Smooth muscle cell (in vitro differentiated cells): ENCODE results near the gene IFITM1. TPM values are rescaled to one million over a fixed set of nuclear protein-coding genes. Genes with fewer than 3 reads are reported as not detected.
"Not testable (repeated sequence)": the region's sequence is repeated elsewhere in the genome, so short reads cannot be mapped to it uniquely, and the experiment has no call there.

Experiments used
- DNase-seq: peaks from one replicate; lab custom pipeline; 2025; ENCODE audit not compliant: unreplicated experiment; lab: John Stamatoyannopoulos, UW
- H2AFZ ChIP-seq: fragments of 200-600 bp; sonication (generic); 2 replicates; pipeline ENCODE4 v1.6.0; 2016; ENCODE audit warnings: antibody characterized with exemption, low read depth, mild to moderate bottlenecking
- H3F3A ChIP-seq: fragments of 200-600 bp; sonication (generic); 2 replicates; pipeline ENCODE4 v1.6.0; 2017; ENCODE audit warnings: antibody characterized with exemption, low read depth
- H3K27ac ChIP-seq: fragments of 200-600 bp; sonication (generic); 2 replicates; pipeline ENCODE4 v1.5.1; 2016; ENCODE audit warnings: low read depth, mild to moderate bottlenecking
- H3K27me3 ChIP-seq: fragments of 200-600 bp; sonication (generic); 2 replicates; pipeline ENCODE4 v1.6.1; 2016; ENCODE audit warnings: low read depth, mild to moderate bottlenecking
- H3K36me3 ChIP-seq: fragments of 200-600 bp; sonication (generic); 2 replicates; pipeline ENCODE4 v1.5.1; 2016; ENCODE audit warnings: low read depth
- H3K4me1 ChIP-seq: fragments of 200-600 bp; sonication (generic); 2 replicates; pipeline ENCODE4 v1.5.1; 2016; ENCODE audit warnings: low read depth
- H3K4me2 ChIP-seq: fragments of 200-600 bp; sonication (generic); 2 replicates; pipeline ENCODE4 v1.6.0; 2016; ENCODE audit warnings: mild to moderate bottlenecking
- H3K4me3 ChIP-seq: fragments of 200-600 bp; sonication (generic); 2 replicates; pipeline ENCODE4 v1.5.1; 2016; ENCODE audit warnings: mild to moderate bottlenecking
- H3K79me2 ChIP-seq: fragments of 200-600 bp; sonication (generic); 2 replicates; pipeline ENCODE4 v1.6.0; 2016; ENCODE audit warnings: low read depth, mild to moderate bottlenecking
- H3K9ac ChIP-seq: fragments of 200-600 bp; sonication (generic); 2 replicates; pipeline ENCODE4 v1.6.0; 2016; ENCODE audit warnings: low read depth
- H3K9me3 ChIP-seq: fragments of 200-600 bp; sonication (generic); replicated peaks from 2 replicates; pipeline ENCODE4 v1.5.1; 2016; ENCODE audit warnings: low read depth
- H4K20me1 ChIP-seq: fragments of 200-600 bp; sonication (generic); 2 replicates; pipeline ENCODE4 v1.6.0; 2016; ENCODE audit warnings: low read depth
- WGBS: methylation state at CpG from one replicate; pipeline ENCODE4 v1.1.7; 2016; ENCODE audit warnings: low lambda C conversion rate; 5-methylcytosine and 5-hydroxymethylcytosine counted together
- polyA plus RNA-seq: library from polyadenylated mRNA; unstranded; fragments of >200 nt; fragmentation: Nextera tagmentation; extraction: Ambion mirVana; gene quantifications from 2 replicates; pipeline ENCODE4 v1.2.1, GENCODE V29; 2016
- total RNA-seq: library from RNA; depleted of rRNA; stranded (reverse); fragments of >200 nt; gene quantifications from 2 replicates; pipeline ENCODE4 v1.2.3, GENCODE V29; 2014
- TF ChIP-seq, protein P1 (sequence below): fragments of 200-600 bp; sonication (generic); IDR thresholded peaks from 2 replicates; pipeline ENCODE4 v1.5.1; 2017; ENCODE audit warnings: borderline replicate concordance, mild to moderate bottlenecking, antibody characterized with exemption; ENCODE audit not compliant: insufficient read depth, poor library complexity, severe bottlenecking

Gene IFITM1
- total and polyA plus RNA-seq, 2 experiments from 2014 or later = 355 to 726 TPM

DNA sequence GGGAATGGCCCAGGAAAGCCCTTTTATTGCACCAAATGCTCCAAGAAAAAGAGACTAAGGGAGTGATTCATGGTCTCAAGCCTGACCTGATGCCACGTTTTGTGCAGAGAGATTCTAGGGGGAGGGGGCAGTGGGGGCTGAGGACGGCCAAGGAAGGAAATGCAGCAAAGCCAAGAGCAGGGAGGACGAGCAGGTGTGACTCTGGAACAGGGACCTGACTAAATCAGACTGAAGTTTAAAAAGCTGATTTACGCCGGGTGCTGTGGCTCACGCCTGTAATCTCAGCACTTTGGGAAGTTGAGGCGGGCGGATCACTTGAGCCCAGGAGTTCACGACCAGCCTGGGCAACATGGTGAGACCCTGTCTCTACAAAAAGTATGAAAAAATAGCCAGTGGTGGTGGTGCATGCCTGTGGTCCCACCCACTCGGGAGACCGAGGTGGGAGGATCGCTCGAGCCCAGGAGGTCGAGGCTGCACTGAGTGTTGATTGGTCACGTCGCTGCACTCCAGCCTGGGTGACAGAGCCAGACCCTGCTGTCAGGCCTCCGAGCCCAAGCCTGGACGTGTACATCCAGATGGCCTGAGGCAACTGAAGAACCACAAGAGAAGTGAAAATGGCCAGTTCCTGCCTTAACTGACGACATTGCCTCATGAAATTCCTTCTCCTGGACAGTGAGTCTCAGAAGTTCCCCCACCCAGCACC lies 17.7 kb downstream of the IFITM1 start:
- no peak overlapping the region for H3K4me2 ChIP-seq
- peaks cover 4% of the 10 kb centered on the region for H3K79me2 ChIP-seq
- no peak overlapping the region for H2AFZ ChIP-seq
- WGBS = 89% methylated on average over 19 of the region's 19 CpGs
- no peak overlapping the region for H3K27ac ChIP-seq
- H3K9me3 ChIP-seq = no peaks in the 10 kb centered on the region
- TF ChIP-seq, protein P1, sequence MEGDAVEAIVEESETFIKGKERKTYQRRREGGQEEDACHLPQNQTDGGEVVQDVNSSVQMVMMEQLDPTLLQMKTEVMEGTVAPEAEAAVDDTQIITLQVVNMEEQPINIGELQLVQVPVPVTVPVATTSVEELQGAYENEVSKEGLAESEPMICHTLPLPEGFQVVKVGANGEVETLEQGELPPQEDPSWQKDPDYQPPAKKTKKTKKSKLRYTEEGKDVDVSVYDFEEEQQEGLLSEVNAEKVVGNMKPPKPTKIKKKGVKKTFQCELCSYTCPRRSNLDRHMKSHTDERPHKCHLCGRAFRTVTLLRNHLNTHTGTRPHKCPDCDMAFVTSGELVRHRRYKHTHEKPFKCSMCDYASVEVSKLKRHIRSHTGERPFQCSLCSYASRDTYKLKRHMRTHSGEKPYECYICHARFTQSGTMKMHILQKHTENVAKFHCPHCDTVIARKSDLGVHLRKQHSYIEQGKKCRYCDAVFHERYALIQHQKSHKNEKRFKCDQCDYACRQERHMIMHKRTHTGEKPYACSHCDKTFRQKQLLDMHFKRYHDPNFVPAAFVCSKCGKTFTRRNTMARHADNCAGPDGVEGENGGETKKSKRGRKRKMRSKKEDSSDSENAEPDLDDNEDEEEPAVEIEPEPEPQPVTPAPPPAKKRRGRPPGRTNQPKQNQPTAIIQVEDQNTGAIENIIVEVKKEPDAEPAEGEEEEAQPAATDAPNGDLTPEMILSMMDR = no peak
- no peaks in the 10 kb centered on the region for H3K27me3 ChIP-seq
- H3K9ac ChIP-seq = no peak overlapping the region
- no peaks in the 10 kb centered on the region for H3K36me3 ChIP-seq
- peaks cover 39% of the 10 kb centered on the region for H3K4me1 ChIP-seq
- peaks cover 8% of the 10 kb centered on the region for H3F3A ChIP-seq
- no peaks in the 10 kb centered on the region for H4K20me1 ChIP-seq
- DNase-seq = no peak
- no peak overlapping the region for H3K4me3 ChIP-seq

DNA sequence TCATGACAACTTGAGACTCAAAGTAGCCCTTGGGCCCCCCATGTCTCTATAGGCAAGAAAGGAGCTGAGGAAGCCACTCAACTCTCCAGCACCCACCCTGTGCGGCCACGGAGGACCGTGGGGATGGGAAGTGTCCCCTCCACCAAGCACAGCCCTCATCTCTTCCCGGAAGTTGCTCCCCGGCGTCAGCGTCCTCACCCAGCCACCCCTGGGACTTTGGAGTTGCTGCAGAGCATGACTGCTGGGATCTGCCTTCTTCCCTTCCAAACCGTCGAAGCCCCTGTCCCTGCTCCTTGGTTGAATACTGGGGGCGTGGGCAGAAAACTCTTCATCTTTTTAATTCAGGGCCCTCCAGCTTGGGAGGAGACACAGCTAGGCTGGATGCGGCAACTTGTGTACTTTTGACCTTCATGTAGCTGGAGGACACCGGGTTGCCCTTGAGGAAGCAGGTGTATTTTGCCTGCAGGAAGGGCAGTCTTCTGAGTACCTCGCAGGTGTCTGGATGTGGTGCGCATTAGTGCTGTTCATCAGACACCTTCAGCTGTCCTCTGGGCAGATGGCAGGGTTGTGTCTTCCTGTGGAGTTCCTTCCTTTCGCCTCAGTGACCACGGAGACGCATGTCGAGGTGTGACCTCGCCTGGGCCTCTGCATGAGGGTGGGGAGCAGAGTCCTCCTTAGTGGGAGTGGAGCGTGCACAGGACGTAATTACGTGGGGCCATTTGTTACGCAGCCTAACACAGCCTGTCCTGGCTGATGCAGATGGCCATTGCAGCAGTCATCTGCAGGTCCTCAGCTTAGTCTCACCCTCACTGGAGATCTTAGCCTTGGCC lies 19.0 kb downstream of the IFITM1 start:
- no peaks in the 10 kb centered on the region for H3K36me3 ChIP-seq
- peaks cover 8% of the 10 kb centered on the region for H3F3A ChIP-seq
- H2AFZ ChIP-seq = no peak overlapping the region
- no peak overlapping the region for H3K27ac ChIP-seq
- 97% methylated on average over 23 of the region's 23 CpGs for WGBS
- H3K4me3 ChIP-seq = no peak overlapping the region
- no peak overlapping the region for H3K9ac ChIP-seq
- no peaks in the 10 kb centered on the region for H4K20me1 ChIP-seq
- peaks cover 38% of the 10 kb centered on the region for H3K4me1 ChIP-seq
- H3K27me3 ChIP-seq = no peaks in the 10 kb centered on the region
- no peak for DNase-seq
- peaks cover 3% of the 10 kb centered on the region for H3K79me2 ChIP-seq
- no peaks in the 10 kb centered on the region for H3K9me3 ChIP-seq
- TF ChIP-seq, protein P1 = no peak
- H3K4me2 ChIP-seq = no peak overlapping the region

DNA sequence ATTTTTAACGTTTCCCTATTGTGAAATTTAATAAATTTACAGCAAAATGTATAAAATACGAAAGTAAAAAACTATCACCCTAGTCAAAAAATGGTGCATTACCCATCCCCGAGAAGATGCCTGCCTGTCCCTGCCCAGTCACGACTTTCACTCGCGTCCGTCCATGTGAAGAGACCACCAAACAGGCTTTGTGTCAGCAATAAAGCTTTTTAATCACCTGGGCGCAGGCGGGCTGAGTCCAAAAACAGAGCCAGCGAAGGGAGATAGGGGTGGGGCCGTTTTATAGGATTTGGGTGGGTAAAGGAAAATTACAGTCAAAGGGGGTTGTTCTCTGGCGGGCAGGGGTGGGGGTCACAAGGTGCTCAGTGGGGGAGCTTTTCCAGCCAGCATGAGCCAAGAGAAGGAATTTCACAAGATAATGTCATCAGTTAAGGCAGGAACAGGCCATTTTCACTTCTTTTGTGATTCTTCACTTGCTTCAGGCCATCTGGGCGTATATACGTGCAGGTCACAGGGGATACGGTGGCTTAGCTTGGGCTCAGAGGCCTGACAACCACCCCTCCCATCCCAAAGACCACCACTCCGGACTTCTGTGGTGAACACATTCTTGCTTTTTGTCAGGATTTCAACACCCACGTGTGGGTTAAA lies 19.9 kb downstream of the IFITM1 start:
- H3K36me3 ChIP-seq, H3K9ac ChIP-seq, H3K9me3 ChIP-seq, H3K79me2 ChIP-seq, H3F3A ChIP-seq, DNase-seq, H4K20me1 ChIP-seq, H3K4me3 ChIP-seq, H3K27me3 ChIP-seq: not testable (repeated sequence)
- WGBS = 51% methylated on average over 17 of the region's 17 CpGs
- Histone ChIP-seq H3K4me2 (peak overlapping the region; percentile 77), H2AFZ (peak overlapping the region; percentile 51), H3K4me1 (peaks cover 38% of the 10 kb centered on the region), H3K27ac (peak overlapping the region; percentile 87)
